K562 (cell line): Measurements from ENCODE around the gene PNCK. TPM values are rescaled to one million over a fixed set of nuclear protein-coding genes. Genes with fewer than 3 reads are reported as not detected.

Experiments
- ATF1 ChIP-seq, 2 experiments: fragments of 450-650 bp in 1 of 2; IDR thresholded peaks; 2 replicates each; pipeline ENCODE4 v1.6.1; 2016; ENCODE audit warnings: missing compliant biosample characterization in 1 of 2, missing genetic modification characterization in 1 of 2
- BCOR ChIP-seq: fragments of 450-650 bp; IDR thresholded peaks from 2 replicates; pipeline ENCODE4 v1.6.1; 2016
- CTCF ChIP-seq, 3 experiments: IDR thresholded peaks in 2 of 3; conservative IDR thresholded peaks in 1 of 3; 2 replicates each; pipeline ENCODE4 v1.5.1; 2011 to 2012; ENCODE audit warnings: low read length in 3 of 3, mild to moderate bottlenecking in 3 of 3, control low read depth in 2 of 3, improper control_type of control experiment in 1 of 3, inconsistent platforms in 1 of 3, low read depth in 1 of 3, mixed read lengths in 1 of 3, moderate library complexity in 1 of 3; ENCODE audit not compliant: insufficient read depth in 2 of 3
- DLX4 ChIP-seq: fragments of 250-450 bp; sonication (Bioruptor Pico); IDR thresholded peaks from 2 replicates; pipeline ENCODE4 v1.6.1; 2021; ENCODE audit warnings: mild to moderate bottlenecking
- EGR1 ChIP-seq: fragments of 450-650 bp; conservative IDR thresholded peaks from 2 replicates; pipeline ENCODE4 v1.6.1; 2017; ENCODE audit warnings: mild to moderate bottlenecking
- GMEB1 ChIP-seq: fragments of 250-450 bp; sonication (Bioruptor Pico); IDR thresholded peaks from 2 replicates; pipeline ENCODE4 v1.4.0; 2020; ENCODE audit warnings: mild to moderate bottlenecking
- NCOR1 ChIP-seq: fragments of 450-650 bp; IDR thresholded peaks from 2 replicates; pipeline ENCODE4 v1.6.1; 2016; ENCODE audit warnings: mild to moderate bottlenecking, moderate library complexity
- NEUROD1 ChIP-seq: fragments of 150-350 bp; IDR thresholded peaks from 2 replicates; pipeline ENCODE4 v1.6.1; 2014; ENCODE audit warnings: borderline replicate concordance, low read length, low read depth; ENCODE audit not compliant: partially characterized antibody
- PHB2 ChIP-seq: fragments of 450-650 bp; IDR thresholded peaks from 2 replicates; pipeline ENCODE4 v1.6.1; 2017; ENCODE audit warnings: low read depth
- SNIP1 ChIP-seq: fragments of 450-650 bp; IDR thresholded peaks from 2 replicates; pipeline ENCODE4 v1.7.1; 2017; ENCODE audit warnings: low read depth, mild to moderate bottlenecking
- ZBTB7A ChIP-seq: IDR thresholded peaks from 2 replicates; pipeline ENCODE4 v1.6.1; 2011; ENCODE audit warnings: low read depth, mild to moderate bottlenecking, low read length, moderate library complexity, borderline replicate concordance; ENCODE audit not compliant: control insufficient read depth
- ZFPM2 ChIP-seq: fragments of 250-450 bp; sonication (Bioruptor Pico); IDR thresholded peaks from 2 replicates; pipeline ENCODE4 v1.5.1; 2022; ENCODE audit warnings: mild to moderate bottlenecking
- ZNF184 ChIP-seq: sonication (generic); formaldehyde crosslinking; IDR thresholded peaks from 2 replicates; pipeline ENCODE4 v1.5.0; 2020; ENCODE audit warnings: missing genetic modification reagents
- ZNF23 ChIP-seq: fragments of 250-450 bp; sonication (Bioruptor Pico); IDR thresholded peaks from 2 replicates; pipeline ENCODE4 v1.4.0; 2020; ENCODE audit warnings: mild to moderate bottlenecking
- ZNF384 ChIP-seq: IDR thresholded peaks from 2 replicates; pipeline ENCODE4 v1.6.1; 2012; ENCODE audit warnings: low read depth, low read length, improper control_type of control experiment
- ZNF584 ChIP-seq: fragments of 200-800 bp; sonication (Bioruptor generic); IDR thresholded peaks from 2 replicates; pipeline ENCODE4 v1.6.1; 2016; ENCODE audit warnings: low read depth, mild to moderate bottlenecking, missing genetic modification characterization, missing compliant biosample characterization
- polyA plus RNA-seq, 8 experiments: library from polyadenylated mRNA; depleted of rRNA in 4 of 8; stranded (reverse) in 5 of 8; unstranded in 3 of 8; fragments of >200 nt; fragmentation: Nextera tagmentation in 2 of 8; fragmentation: Illumina TruSeq in 1 of 8; extraction: Ambion mirVana in 2 of 8; extraction: Trizol in 1 of 8; gene quantifications; 2 replicates each; pipeline versions ENCODE4 v1.2.1 to v1.2.3, GENCODE V29; 2011 to 2014; ENCODE audit warnings: inconsistent platforms in 1 of 8, missing spikeins in 1 of 8
- total RNA-seq, 7 experiments: library from RNA; depleted of rRNA in 6 of 7; stranded (reverse); fragments of >200 nt in 6 of 7; fragmentation: Illumina TruSeq in 2 of 7; extraction: Trizol in 2 of 7; gene quantifications; 2 replicates each; pipeline versions ENCODE4 v1.2.1 to v1.2.3, GENCODE V29; 2011 to 2021; ENCODE audit warnings: low replicate concordance in 1 of 7
- TF ChIP-seq, protein P1 (sequence below): fragments of 450-650 bp; IDR thresholded peaks from 2 replicates; pipeline ENCODE4 v1.6.1; 2017; ENCODE audit warnings: mild to moderate bottlenecking, moderate library complexity
- TF ChIP-seq, protein P2 (sequence below): sonication (generic); formaldehyde crosslinking; IDR thresholded peaks from 2 replicates; pipeline ENCODE4 v1.8.0; 2022; ENCODE audit warnings: mild to moderate bottlenecking, missing genetic modification reagents

Gene PNCK
- total and polyA plus RNA-seq, 9 of the 15 experiments (the other 6 are each of a cell fraction or from before 2014, with no cell fraction given): 0.13 to 7.5 (median 1.2) TPM; not detected in 1

DNA sequence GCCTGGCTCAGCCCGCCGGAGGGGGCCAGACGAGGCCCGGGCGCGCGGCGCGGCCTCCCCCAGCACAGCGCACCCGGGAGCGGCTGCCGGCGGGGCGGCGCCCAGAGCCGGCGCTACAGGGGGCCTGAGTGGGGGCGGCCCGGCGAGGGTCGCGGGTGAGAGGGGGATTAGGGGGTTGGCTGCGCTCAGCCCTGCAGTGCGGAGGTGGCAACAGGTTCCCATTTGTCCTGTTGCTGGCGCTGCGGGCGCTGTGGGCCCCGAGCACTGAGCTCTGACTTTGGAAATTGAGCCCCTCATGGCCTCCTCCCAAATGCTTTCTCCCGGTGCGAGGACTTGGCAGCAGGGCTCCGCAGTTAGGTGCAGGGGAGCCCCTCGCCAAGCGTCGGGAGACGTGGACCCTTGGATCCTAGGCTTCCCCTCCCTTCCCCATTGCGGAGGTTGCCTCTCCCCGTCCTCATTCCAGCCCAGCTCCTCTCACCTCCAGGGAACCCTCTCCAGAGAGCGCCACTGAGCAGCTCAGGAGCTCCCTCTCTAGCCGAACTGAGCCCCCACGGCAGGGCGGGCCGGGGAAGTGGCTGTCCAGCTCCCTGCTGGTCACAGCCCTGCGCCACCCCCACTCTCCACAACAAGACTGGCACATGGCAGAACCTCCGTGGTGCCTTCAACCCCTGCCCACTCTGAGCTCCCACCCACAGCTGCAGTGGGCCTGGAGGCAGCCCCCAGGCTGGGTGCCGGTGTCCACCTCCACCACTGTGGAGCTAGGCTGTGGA, 29.1 kb downstream of the PNCK start (continued):
- TF ChIP-seq CTCF (IDR thresholded peaks at IDR 0.05 in 2 of 3, conservative IDR thresholded peaks at IDR 0.05 in 1 of 3; ENCODE audit: insufficient read depth in 2 of 3, low read depth in 1 of 3, low read length in 3 of 3): peak; percentile 43 to 80 (median 59); a peak in 5 of 6 replicates
- TF ChIP-seq NCOR1: no peak
- no peak for TF ChIP-seq BCOR
- no peak for TF ChIP-seq ZNF384
- TF ChIP-seq, protein P1, sequence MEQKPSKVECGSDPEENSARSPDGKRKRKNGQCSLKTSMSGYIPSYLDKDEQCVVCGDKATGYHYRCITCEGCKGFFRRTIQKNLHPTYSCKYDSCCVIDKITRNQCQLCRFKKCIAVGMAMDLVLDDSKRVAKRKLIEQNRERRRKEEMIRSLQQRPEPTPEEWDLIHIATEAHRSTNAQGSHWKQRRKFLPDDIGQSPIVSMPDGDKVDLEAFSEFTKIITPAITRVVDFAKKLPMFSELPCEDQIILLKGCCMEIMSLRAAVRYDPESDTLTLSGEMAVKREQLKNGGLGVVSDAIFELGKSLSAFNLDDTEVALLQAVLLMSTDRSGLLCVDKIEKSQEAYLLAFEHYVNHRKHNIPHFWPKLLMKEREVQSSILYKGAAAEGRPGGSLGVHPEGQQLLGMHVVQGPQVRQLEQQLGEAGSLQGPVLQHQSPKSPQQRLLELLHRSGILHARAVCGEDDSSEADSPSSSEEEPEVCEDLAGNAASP: no peak
- TF ChIP-seq, protein P2, sequence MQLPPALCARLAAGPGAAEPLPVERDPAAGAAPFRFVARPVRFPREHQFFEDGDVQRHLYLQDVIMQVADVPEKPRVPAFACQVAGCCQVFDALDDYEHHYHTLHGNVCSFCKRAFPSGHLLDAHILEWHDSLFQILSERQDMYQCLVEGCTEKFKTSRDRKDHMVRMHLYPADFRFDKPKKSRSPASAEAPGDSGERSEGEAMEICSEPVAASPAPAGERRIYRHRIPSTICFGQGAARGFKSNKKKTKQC (CRISPR knock-in tag): no peak
- no peak for TF ChIP-seq ZNF23 (CRISPR knock-in tag)
- no peak for TF ChIP-seq NEUROD1
- TF ChIP-seq DLX4 (CRISPR knock-in tag): no peak
- no peak for TF ChIP-seq PHB2
- TF ChIP-seq SNIP1: no peak
- peak; percentile 39; the same call in 1 of the 2 replicates for TF ChIP-seq EGR1
- TF ChIP-seq ZBTB7A: peak; percentile 66; the same call in 1 of the 2 replicates
- TF ChIP-seq GMEB1: no peak
- no peak for TF ChIP-seq ZNF584
- no peak for TF ChIP-seq ZFPM2 (CRISPR knock-in tag)
- no peak for TF ChIP-seq ZNF184
- no peak for TF ChIP-seq ATF1 (CRISPR knock-in tag; IDR thresholded peaks at IDR 0.05)
- TF ChIP-seq ATF1 (tag; IDR thresholded peaks at IDR 0.05): no peak
